Measurements from ENCODE around the gene SLC66A1. TPM values are rescaled to one million over a fixed set of nuclear protein-coding genes. Genes with fewer than 3 reads are reported as not detected.

SLC66A1 gene
- total and polyA plus RNA-seq, 9 of the 15 experiments (the other 6 are each of a cell fraction or from before 2014, with no cell fraction given) = 1.2 to 40.8 (median 18.6) TPM

DNA sequence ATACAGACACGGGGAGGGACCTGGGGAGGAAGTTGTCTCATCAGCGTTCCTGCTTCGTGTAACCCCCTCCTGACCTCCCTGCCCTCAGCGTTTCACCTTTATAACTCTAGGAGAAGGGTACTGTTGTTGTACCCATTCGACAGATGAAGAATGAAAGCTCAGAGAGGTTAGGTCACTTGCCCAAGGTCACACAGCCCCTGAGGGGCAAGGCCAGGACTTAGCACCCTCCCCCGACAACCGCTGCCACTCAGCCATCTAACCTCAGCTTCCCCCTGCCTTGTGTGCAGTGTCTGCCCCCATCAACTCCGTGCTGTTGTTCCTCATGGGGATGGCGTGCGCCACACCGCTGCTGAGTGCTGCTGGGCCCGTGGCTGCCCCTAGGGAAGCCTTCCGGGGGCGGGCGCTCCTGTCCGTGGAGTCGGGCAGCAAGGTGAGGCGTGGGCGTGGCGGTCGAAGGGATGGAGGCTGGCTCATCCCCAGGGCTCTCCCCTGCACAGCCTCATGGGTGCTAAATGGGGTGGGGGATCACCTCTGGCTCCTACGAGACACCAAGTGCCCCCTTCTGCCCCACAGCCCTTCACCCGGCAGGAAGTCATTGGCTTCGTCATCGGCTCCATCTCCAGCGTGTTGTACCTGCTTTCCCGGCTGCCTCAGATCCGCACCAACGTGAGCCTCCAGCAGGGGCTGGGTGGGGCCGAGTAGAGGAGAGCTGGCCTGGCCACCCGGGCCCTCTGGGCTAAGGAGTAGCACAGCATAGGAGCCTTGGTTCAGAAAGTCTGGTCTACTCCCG is 14.0 kb downstream of the SLC66A1 start (continued):
- TF ChIP-seq, protein P1, sequence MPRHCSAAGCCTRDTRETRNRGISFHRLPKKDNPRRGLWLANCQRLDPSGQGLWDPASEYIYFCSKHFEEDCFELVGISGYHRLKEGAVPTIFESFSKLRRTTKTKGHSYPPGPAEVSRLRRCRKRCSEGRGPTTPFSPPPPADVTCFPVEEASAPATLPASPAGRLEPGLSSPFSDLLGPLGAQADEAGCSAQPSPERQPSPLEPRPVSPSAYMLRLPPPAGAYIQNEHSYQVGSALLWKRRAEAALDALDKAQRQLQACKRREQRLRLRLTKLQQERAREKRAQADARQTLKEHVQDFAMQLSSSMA (CRISPR knock-in tag; IDR thresholded peaks at IDR 0.05) = no peak
- no peak for TF ChIP-seq MIER1 (IDR thresholded peaks at IDR 0.05; ENCODE audit: low read depth)
- TF ChIP-seq, protein P2, sequence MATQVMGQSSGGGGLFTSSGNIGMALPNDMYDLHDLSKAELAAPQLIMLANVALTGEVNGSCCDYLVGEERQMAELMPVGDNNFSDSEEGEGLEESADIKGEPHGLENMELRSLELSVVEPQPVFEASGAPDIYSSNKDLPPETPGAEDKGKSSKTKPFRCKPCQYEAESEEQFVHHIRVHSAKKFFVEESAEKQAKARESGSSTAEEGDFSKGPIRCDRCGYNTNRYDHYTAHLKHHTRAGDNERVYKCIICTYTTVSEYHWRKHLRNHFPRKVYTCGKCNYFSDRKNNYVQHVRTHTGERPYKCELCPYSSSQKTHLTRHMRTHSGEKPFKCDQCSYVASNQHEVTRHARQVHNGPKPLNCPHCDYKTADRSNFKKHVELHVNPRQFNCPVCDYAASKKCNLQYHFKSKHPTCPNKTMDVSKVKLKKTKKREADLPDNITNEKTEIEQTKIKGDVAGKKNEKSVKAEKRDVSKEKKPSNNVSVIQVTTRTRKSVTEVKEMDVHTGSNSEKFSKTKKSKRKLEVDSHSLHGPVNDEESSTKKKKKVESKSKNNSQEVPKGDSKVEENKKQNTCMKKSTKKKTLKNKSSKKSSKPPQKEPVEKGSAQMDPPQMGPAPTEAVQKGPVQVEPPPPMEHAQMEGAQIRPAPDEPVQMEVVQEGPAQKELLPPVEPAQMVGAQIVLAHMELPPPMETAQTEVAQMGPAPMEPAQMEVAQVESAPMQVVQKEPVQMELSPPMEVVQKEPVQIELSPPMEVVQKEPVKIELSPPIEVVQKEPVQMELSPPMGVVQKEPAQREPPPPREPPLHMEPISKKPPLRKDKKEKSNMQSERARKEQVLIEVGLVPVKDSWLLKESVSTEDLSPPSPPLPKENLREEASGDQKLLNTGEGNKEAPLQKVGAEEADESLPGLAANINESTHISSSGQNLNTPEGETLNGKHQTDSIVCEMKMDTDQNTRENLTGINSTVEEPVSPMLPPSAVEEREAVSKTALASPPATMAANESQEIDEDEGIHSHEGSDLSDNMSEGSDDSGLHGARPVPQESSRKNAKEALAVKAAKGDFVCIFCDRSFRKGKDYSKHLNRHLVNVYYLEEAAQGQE (IDR thresholded peaks at IDR 0.05; ENCODE audit: borderline replicate concordance) = no peak
- TF ChIP-seq, protein P2 (CRISPR knock-in tag; IDR thresholded peaks at IDR 0.05; ENCODE audit: low read depth) = no peak
- TF ChIP-seq POLR2A (conservative IDR thresholded peaks at IDR 0.05) = no peak
- TF ChIP-seq, protein P3, sequence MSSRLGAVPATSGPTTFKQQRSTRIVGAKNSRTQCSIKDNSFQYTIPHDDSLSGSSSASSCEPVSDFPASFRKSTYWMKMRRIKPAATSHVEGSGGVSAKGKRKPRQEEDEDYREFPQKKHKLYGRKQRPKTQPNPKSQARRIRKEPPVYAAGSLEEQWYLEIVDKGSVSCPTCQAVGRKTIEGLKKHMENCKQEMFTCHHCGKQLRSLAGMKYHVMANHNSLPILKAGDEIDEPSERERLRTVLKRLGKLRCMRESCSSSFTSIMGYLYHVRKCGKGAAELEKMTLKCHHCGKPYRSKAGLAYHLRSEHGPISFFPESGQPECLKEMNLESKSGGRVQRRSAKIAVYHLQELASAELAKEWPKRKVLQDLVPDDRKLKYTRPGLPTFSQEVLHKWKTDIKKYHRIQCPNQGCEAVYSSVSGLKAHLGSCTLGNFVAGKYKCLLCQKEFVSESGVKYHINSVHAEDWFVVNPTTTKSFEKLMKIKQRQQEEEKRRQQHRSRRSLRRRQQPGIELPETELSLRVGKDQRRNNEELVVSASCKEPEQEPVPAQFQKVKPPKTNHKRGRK (tag; IDR thresholded peaks at IDR 0.05) = no peak
- TF ChIP-seq ZNF589 (CRISPR knock-in tag; IDR thresholded peaks at IDR 0.05; ENCODE audit: low read depth) = no peak
- no peak for TF ChIP-seq TRIM28 (IDR thresholded peaks at IDR 0.05)
- TF ChIP-seq, protein P4, sequence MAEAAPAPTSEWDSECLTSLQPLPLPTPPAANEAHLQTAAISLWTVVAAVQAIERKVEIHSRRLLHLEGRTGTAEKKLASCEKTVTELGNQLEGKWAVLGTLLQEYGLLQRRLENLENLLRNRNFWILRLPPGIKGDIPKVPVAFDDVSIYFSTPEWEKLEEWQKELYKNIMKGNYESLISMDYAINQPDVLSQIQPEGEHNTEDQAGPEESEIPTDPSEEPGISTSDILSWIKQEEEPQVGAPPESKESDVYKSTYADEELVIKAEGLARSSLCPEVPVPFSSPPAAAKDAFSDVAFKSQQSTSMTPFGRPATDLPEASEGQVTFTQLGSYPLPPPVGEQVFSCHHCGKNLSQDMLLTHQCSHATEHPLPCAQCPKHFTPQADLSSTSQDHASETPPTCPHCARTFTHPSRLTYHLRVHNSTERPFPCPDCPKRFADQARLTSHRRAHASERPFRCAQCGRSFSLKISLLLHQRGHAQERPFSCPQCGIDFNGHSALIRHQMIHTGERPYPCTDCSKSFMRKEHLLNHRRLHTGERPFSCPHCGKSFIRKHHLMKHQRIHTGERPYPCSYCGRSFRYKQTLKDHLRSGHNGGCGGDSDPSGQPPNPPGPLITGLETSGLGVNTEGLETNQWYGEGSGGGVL (CRISPR knock-in tag; IDR thresholded peaks at IDR 0.05) = no peak
- TF ChIP-seq, protein P5, sequence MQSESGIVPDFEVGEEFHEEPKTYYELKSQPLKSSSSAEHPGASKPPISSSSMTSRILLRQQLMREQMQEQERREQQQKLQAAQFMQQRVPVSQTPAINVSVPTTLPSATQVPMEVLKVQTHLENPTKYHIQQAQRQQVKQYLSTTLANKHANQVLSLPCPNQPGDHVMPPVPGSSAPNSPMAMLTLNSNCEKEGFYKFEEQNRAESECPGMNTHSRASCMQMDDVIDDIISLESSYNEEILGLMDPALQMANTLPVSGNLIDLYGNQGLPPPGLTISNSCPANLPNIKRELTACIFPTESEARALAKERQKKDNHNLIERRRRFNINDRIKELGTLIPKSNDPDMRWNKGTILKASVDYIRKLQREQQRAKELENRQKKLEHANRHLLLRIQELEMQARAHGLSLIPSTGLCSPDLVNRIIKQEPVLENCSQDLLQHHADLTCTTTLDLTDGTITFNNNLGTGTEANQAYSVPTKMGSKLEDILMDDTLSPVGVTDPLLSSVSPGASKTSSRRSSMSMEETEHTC (IDR thresholded peaks at IDR 0.05) = no peak
- TF ChIP-seq HCFC1 (IDR thresholded peaks at IDR 0.05; ENCODE audit: low read depth, low read length) = no peak
- no peak for TF ChIP-seq TBL1XR1 (IDR thresholded peaks at IDR 0.05; ENCODE audit: low read length in 2 of 2)
- no peak for TF ChIP-seq U2AF2 (optimal IDR thresholded peaks at IDR 0.05; ENCODE audit: low read depth, low read length)
- TF ChIP-seq SOX6 (IDR thresholded peaks at IDR 0.05) = no peak
- no peak for TF ChIP-seq GTF2E2 (tag; IDR thresholded peaks at IDR 0.05)

Data from K562 (cell line).